ENCODE measurements around the gene ZFX. TPM values are rescaled to one million over a fixed set of nuclear protein-coding genes. Genes with fewer than 3 reads are reported as not detected.
A peak's percentile ranks its signal among the peaks of the same experiment; 100 is the strongest.

Gene ZFX
- total RNA-seq, 1 donor from 2014 or later: 72.8 TPM

- Mint-ChIP-seq H3K9me3 (ENCODE audit: low read depth) (peaks cover 11% of the 10 kb centered on the region), H3K4me1 (ENCODE audit: low read depth) (peaks cover 10% of the 10 kb centered on the region), H3K27me3 (ENCODE audit: low read depth) (no peaks in the 10 kb centered on the region), H3K4me3 (ENCODE audit: unreplicated experiment) (no peak overlapping the region), H3K27ac (ENCODE audit: unreplicated experiment) (no peak overlapping the region), H3K36me3 (ENCODE audit: low read depth) (peaks cover 6% of the 10 kb centered on the region)
- DNase-seq (ENCODE audit: low spot score): no peak
- TF ChIP-seq CTCF (IDR thresholded peaks at IDR 0.05): no peak
These were observed 76.6 kb downstream of the ZFX start for GRCh38 chrX:24226176-24226575.

DNA sequence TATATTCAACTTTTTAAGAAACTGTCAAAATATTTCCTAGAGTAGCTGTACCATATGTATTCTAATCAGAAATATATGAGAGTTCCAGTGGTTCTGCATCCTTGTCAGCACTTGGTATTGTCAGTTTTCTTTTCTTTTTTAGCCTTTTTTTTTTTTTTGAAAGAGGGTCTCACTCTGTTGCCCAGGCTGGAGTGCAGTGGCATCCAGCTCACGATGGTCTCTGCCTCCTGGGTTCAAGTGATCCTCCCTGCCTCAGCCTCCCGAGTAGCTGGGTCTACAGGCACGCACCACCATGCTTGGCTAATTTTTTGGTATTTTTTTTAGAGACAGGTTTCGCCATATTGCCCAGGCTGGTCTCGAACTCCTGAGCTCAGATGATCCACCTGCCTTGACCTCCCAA lies 79.1 kb downstream of the ZFX start:
- DNase-seq (ENCODE audit: low spot score): no peak
- no peak overlapping the region for H3K27ac Mint-ChIP-seq (ENCODE audit: unreplicated experiment)
- H3K36me3 Mint-ChIP-seq (ENCODE audit: low read depth): peaks cover 6% of the 10 kb centered on the region
- H3K4me1 Mint-ChIP-seq (ENCODE audit: low read depth): peaks cover 19% of the 10 kb centered on the region
- TF ChIP-seq CTCF (IDR thresholded peaks at IDR 0.05): no peak
- H3K9me3 Mint-ChIP-seq (ENCODE audit: low read depth): peaks cover 11% of the 10 kb centered on the region
- no peaks in the 10 kb centered on the region for H3K27me3 Mint-ChIP-seq (ENCODE audit: low read depth)
- no peak overlapping the region for H3K4me3 Mint-ChIP-seq (ENCODE audit: unreplicated experiment)

- Mint-ChIP-seq H3K36me3 (ENCODE audit: low read depth) (peaks cover 4% of the 10 kb centered on the region), H3K27me3 (ENCODE audit: low read depth) (no peaks in the 10 kb centered on the region), H3K4me3 (ENCODE audit: unreplicated experiment) (no peak overlapping the region), H3K4me1 (ENCODE audit: low read depth) (peaks cover 19% of the 10 kb centered on the region), H3K27ac (ENCODE audit: unreplicated experiment) (no peak overlapping the region), H3K9me3 (ENCODE audit: low read depth) (peaks cover 11% of the 10 kb centered on the region)
- TF ChIP-seq CTCF (IDR thresholded peaks at IDR 0.05): no peak
- no peak for DNase-seq (ENCODE audit: low spot score)
These were observed 79.9 kb downstream of the ZFX start for GRCh38 chrX:24229400-24229879.

- H3K27ac Mint-ChIP-seq (ENCODE audit: unreplicated experiment): no peak overlapping the region
- DNase-seq (ENCODE audit: low spot score): no peak
These were observed 80.4 kb downstream of the ZFX start for GRCh38 chrX:24229976-24230375.

DNA sequence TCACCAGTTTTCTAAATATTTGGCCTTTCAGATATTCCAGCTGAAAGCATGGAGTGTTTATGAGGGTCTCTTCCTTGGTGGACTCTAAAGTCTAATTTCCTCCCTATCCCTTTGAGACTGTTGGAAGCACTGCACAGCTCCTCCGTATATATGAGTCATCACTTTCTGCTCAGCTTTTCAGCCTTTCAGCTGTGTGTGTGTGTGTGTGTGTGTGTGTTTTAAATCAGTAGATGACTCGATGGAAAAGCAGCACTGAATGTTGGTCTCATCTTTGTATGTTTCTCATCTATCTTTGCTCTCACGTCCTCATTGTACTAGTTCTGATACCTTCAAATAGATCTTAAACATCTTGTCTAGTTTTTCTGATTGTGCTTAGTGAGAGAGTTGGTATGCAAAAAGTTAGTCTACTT lies 81.6 kb downstream of the ZFX start:
- Mint-ChIP-seq H3K36me3 (ENCODE audit: low read depth) (no peaks in the 10 kb centered on the region), H3K4me3 (ENCODE audit: unreplicated experiment) (peak overlapping the region; percentile 1), H3K4me1 (ENCODE audit: low read depth) (peaks cover 19% of the 10 kb centered on the region), H3K9me3 (ENCODE audit: low read depth) (peaks cover 6% of the 10 kb centered on the region), H3K27ac (ENCODE audit: unreplicated experiment) (peak overlapping the region; percentile 28), H3K27me3 (ENCODE audit: low read depth) (no peaks in the 10 kb centered on the region)
- DNase-seq (ENCODE audit: low spot score): no peak
- TF ChIP-seq CTCF (IDR thresholded peaks at IDR 0.05): no peak

More at GRCh38 chrX:24229976-24230375, 80.4 kb downstream of the ZFX start:
- no peak for TF ChIP-seq CTCF (IDR thresholded peaks at IDR 0.05)
- no peaks in the 10 kb centered on the region for H3K27me3 Mint-ChIP-seq (ENCODE audit: low read depth)
- peaks cover 19% of the 10 kb centered on the region for H3K4me1 Mint-ChIP-seq (ENCODE audit: low read depth)
- no peak overlapping the region for H3K4me3 Mint-ChIP-seq (ENCODE audit: unreplicated experiment)
- peaks cover 4% of the 10 kb centered on the region for H3K36me3 Mint-ChIP-seq (ENCODE audit: low read depth)
- H3K9me3 Mint-ChIP-seq (ENCODE audit: low read depth): peaks cover 11% of the 10 kb centered on the region
